ENCODE data around the gene MS4A10.

- TF ChIP-seq, protein P1, sequence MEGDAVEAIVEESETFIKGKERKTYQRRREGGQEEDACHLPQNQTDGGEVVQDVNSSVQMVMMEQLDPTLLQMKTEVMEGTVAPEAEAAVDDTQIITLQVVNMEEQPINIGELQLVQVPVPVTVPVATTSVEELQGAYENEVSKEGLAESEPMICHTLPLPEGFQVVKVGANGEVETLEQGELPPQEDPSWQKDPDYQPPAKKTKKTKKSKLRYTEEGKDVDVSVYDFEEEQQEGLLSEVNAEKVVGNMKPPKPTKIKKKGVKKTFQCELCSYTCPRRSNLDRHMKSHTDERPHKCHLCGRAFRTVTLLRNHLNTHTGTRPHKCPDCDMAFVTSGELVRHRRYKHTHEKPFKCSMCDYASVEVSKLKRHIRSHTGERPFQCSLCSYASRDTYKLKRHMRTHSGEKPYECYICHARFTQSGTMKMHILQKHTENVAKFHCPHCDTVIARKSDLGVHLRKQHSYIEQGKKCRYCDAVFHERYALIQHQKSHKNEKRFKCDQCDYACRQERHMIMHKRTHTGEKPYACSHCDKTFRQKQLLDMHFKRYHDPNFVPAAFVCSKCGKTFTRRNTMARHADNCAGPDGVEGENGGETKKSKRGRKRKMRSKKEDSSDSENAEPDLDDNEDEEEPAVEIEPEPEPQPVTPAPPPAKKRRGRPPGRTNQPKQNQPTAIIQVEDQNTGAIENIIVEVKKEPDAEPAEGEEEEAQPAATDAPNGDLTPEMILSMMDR (IDR thresholded peaks at IDR 0.05; ENCODE audit: poor library complexity), result peak; percentile 36
- no peak for TF ChIP-seq EZH2 (IDR thresholded peaks at IDR 0.05; ENCODE audit: borderline replicate concordance)
These were observed 17.7 kb upstream of the MS4A10 start for GRCh38 chr11:60767388-60767811.
